Embryonic facial prominence (tissue), 1 donor: ENCODE data around the gene LRPAP1.

Experiments
- DNase-seq: peaks from one replicate; pipeline ENCODE4 v3.0.0-alpha.2; 2016; ENCODE audit errors: extremely low spot score

The LRPAP1 gene

GRCh38 chr4:3532751-3533422, 665 bp upstream of the LRPAP1 start:
- DNase-seq: no peak

- DNase-seq: no peak
These were observed 824 bp downstream of the LRPAP1 start for GRCh38 chr4:3531318-3531878.

- DNase-seq: no peak
These were observed 1.5 kb downstream of the LRPAP1 start for GRCh38 chr4:3530663-3531254.

GRCh38 chr4:3530051-3530450, 2.2 kb downstream of the LRPAP1 start:
- no peak for DNase-seq

GRCh38 chr4:3529363-3529762, 2.9 kb downstream of the LRPAP1 start:
- no peak for DNase-seq

GRCh38 chr4:3527914-3528876, 4.0 kb downstream of the LRPAP1 start:
- no peak for DNase-seq

- DNase-seq: no peak
These were observed 4.9 kb downstream of the LRPAP1 start for GRCh38 chr4:3527101-3527913.

- DNase-seq: no peak
These were observed 5.8 kb downstream of the LRPAP1 start for GRCh38 chr4:3526456-3526855.

GRCh38 chr4:3525532-3526430, 6.4 kb downstream of the LRPAP1 start:
- no peak for DNase-seq

GRCh38 chr4:3524920-3525319, 7.3 kb downstream of the LRPAP1 start:
- DNase-seq: no peak

GRCh38 chr4:3524349-3524748, 7.9 kb downstream of the LRPAP1 start:
- DNase-seq: no peak

- no peak for DNase-seq
These were observed 8.5 kb downstream of the LRPAP1 start for GRCh38 chr4:3523628-3524221.

- DNase-seq: no peak
These were observed 9.0 kb downstream of the LRPAP1 start for GRCh38 chr4:3523146-3523627.

- no peak for DNase-seq
These were observed 9.6 kb downstream of the LRPAP1 start for GRCh38 chr4:3522651-3523050.

GRCh38 chr4:3522326-3522640, 9.9 kb downstream of the LRPAP1 start:
- no peak for DNase-seq

- DNase-seq: no peak
These were observed 10.4 kb downstream of the LRPAP1 start for GRCh38 chr4:3521621-3522325.

GRCh38 chr4:3520796-3521600, 11.2 kb downstream of the LRPAP1 start:
- DNase-seq: no peak

GRCh38 chr4:3520276-3520675, 11.9 kb downstream of the LRPAP1 start:
- DNase-seq: no peak
